ENCODE data around the gene AKAP17A.
"Not testable (repeated sequence)": the region's sequence is repeated elsewhere in the genome, so short reads cannot be mapped to it uniquely, and the experiment has no call there.

AKAP17A gene

DNA sequence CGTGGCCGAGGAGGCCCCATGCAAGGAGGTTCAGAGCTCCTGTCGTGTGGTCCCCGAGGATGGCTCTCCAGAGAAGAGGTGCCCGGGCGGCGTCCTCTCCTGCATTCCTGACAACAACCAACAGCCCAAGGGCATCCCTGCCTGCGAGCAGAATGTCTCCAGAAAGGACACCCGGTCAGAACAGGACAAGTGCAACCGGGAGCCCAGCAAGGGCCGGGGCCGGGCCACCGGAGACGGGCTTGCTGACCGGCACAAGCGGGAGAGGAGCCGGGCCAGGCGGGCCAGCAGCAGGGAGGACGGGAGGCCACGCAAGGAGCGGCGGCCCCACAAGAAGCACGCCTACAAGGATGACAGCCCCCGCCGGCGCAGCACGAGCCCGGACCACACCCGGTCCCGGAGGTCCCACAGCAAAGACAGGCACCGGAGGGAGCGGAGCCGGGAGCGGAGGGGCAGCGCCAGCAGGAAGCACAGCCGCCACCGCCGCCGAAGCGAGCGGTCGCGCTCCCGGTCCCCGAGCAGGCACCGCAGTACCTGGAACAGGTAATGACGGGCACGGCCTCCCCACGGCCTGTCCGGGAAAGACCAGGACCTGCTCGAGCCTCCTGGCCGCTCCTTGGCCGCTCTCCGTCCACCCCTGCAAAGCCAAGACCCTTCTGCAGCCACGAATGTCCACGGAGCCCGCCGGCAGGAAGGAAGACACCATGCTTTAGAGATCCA lies 9.8 kb downstream of the AKAP17A start:
- DNase-seq (ENCODE audit: extremely low read depth in 1 of 2, low read depth in 1 of 2): no peak

DNA sequence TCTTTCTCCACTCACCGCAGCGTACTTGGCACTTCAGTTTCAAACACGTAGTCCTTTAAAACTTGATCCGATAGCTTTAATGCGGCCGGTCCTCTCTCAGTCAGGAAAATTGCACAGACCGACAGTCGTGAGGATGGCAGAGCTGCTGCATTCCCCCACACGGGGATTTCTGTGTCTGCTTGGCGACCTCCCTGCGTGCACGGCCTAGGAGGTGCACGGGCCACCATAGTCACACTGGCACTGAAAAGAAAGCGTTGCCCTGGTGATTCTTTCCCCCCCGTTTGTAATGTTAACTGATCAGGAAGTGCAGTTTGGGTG lies 10.3 kb downstream of the AKAP17A start:
- no peak for DNase-seq (ENCODE audit: extremely low read depth in 1 of 2, low read depth in 1 of 2)

DNA sequence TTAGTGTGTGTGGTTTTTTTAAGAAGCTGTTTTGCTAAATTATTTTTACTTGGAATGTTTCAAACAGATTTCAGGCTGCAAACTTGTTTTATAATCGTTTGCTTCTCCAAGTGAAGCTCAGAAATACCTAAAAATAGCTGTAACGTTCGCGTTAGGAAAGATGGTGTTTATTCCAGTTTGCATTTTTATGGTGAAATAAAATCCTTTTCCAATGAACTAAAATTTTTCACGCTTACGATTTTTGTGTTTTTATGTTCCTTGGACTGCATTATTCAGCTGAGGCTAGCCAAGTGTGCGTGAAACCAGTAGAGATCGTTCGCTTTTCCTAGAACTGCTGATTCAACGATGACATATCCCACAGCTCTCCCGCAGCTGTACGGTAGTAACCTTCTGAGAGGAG lies 10.9 kb downstream of the AKAP17A start:
- no peak for DNase-seq (ENCODE audit: extremely low read depth in 1 of 2, low read depth in 1 of 2)

DNA sequence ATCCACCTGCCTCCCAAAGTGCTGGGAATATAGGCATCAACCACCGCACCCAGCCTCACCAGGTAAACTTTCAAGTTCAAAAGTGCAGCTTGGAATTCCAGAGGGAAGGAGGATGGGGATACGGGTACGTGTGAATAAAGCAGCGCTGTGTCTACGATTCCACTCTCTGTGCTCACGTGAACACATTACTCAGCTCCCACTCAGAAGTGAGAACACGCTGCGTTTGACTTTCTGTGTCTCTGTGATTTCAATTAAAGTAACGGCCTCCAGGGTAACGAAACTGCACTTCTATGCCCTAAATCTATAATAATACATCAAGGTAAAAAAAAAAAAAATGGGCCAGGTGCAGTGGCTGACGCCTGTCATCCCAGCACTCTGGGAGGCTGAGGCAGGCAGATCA lies 15.1 kb downstream of the AKAP17A start:
- no peak for DNase-seq (ENCODE audit: extremely low read depth in 1 of 2, low read depth in 1 of 2)

DNA sequence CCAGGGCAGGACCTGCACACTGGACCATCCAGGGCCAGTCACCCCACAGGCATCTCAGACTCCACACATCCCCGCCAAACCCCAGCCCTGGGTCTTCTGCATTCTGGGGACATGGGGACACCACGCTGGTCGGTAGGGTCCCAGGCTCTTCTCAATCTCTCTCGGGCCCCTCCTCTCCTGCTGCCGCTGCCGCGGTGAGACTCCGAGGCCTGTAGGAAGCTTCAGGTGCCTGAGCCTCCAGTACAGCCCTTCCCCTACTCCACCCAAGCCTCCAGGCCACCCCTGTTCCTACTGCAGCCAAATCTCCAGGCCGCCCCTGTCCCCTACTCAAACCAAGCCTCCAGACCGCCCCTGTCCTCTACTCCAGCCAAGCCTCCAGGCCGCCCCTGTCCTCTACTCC lies 17.9 kb downstream of the AKAP17A start:
- DNase-seq (ENCODE audit: extremely low read depth in 1 of 2, low read depth in 1 of 2): no peak

DNA sequence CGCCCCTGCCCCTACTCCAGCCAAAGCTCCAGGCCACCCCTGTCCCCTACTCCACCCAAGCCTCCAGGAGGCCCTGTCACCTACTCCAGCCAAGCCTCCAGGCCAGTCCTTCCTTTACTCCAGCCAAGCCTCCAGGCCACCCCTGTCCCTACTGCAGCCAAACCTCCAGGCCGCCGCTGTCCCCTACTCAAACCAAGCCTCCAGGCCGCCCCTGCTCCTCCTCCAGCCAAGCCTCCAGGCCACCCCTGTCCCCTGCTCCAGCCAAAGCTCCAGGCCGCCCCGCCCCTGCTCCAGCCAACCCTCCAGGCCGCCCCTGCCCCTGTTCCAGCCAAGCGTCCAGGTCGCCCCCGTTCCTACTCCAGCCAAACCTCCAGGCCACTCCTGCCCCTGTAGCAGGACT lies 18.4 kb downstream of the AKAP17A start:
- DNase-seq (ENCODE audit: extremely low read depth in 1 of 2, low read depth in 1 of 2): no peak

DNA sequence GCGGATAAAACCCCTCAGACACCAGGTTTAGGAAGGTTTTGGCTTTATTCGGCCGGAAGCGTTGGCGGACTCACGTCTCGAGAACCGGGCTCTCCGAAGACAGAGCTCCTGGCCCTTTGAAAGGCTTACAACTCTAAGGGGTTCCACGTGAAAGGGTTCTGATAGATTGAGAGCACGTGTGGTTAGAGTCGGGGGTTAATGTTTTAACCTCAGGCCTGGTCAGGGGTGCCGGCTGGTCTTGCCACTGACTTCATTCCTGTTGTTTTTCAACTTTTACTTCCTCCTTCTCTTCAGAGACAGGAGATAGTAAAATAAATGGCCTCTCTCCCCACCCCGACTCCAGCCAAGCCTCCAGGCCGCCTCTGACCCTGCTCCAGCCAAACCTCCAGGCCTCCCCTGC lies 18.8 kb downstream of the AKAP17A start:
- DNase-seq (ENCODE audit: extremely low read depth in 1 of 2, low read depth in 1 of 2): no peak

DNA sequence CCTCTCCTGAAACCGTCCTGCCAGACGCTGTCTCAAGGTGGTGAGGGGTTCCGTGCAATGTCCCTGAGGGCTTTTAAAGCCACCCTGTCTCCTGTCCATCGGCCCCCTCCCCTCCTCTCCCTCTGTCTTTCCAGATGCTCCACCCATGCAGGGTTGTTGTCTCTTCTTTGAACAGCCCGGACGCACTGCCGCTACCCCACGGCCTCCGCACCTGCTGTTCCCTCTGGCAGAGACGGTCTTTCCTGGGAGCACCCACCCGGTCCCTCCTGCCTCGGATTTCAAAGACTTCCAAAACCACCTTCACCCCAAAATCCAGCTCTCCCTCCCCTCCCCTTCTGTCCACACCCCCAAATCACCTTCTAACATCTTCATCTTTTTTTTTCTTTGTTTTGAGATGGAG lies 19.3 kb downstream of the AKAP17A start:
- no peak for DNase-seq (ENCODE audit: extremely low read depth in 1 of 2, low read depth in 1 of 2)

DNA sequence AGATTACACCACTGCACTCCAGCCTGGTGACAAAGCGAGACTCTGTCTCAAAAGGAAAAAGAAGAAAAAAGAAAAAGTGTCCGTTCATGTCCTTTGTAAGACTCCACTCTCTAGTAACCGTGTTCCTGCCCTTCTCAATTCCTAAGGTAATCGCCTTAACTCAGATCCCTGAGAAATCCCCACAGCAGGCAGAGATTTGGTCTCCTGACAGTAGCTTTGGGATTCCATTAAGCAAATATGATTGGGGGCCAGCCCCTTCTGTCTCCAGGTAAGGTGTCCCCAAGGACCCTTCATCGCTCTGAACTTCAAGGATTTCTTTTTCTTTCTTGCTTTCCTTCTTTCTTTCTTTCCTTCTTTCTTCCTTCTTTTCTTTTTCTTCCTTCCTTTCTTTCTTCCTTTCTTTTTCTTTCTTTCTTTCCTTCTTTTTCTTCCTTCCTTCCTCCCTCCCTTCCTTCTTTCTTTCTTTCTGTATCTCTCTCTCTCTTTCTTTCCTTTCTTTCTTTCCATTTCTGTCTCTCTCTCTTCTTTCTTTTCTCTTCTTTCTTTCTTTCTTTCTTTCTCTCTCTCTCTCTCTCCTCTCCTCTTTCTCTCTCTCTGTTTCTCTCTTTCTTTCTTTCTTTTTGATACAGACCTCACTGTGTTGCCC lies 21.4 kb downstream of the AKAP17A start:
- no peak for DNase-seq (ENCODE audit: extremely low read depth in 1 of 2, low read depth in 1 of 2)

DNA sequence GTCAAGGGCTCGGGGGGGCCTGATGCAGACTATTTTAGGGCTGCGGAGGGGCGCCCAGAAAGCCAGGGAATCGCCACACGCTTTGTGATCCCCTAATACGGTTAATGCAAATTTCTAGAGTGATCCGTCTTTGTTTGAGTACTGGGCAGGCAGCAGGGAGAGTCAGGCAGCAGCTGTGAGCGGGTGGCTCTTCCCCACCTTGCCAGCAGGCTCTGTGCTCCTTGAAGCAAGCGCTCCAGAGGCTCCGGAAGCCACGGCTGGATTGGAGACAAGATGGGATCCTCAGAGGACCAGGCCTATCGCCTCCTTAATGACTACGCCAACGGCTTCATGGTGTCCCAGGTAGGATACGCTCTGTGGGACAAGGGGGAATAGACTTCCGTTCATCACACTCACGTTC lies 23.5 kb downstream of the AKAP17A start, which contains the start of gene ASMT:
Gene ASMT (plus strand): TSS at position 133 of the 400 bp plus-strand sequence. CDS start 141 bp downstream, at position 274.
- DNase-seq (ENCODE audit: extremely low read depth in 1 of 2, low read depth in 1 of 2): no peak

DNA sequence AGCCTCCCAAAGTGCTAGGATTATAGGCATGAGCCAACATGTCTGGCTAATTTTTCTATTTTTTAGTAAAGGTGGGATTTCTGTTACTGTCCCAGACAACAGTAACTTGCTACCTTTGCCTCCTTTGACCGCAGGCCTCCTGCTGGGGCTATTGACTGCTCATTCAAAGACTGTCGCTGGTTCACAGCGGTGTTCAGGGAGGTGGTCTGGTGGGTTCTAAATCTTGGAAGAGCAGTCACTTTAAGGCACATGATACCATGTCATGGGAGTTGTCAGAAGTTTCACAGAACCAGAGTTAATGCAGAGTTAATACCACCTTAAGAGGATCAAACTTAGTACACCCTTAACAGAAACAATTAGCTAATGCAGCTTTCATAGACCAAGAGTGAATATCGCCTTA lies 27.3 kb downstream of the AKAP17A start:
- DNase-seq (ENCODE audit: extremely low read depth in 1 of 2, low read depth in 1 of 2): no peak

DNA sequence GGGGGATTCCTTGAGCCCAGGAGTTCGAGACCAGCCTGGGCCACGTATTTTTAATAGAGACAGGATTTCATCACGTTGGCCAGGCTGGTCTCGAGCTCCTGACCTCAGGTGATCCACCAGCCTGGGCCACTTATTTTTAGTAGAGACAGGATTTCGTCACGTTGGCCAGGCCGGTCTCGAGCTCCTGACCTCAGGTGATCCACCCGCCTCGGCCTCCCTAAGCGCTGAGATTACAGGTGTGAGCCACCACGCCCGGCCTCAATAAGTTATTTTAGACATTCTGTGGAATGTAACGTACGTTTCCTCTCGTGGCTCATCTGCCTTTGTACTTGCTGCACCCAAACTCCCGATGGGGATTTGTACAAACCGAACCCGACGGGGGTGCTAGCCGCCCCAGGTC lies 32.3 kb downstream of the AKAP17A start:
- no peak for DNase-seq (ENCODE audit: extremely low read depth in 1 of 2, low read depth in 1 of 2)

DNA sequence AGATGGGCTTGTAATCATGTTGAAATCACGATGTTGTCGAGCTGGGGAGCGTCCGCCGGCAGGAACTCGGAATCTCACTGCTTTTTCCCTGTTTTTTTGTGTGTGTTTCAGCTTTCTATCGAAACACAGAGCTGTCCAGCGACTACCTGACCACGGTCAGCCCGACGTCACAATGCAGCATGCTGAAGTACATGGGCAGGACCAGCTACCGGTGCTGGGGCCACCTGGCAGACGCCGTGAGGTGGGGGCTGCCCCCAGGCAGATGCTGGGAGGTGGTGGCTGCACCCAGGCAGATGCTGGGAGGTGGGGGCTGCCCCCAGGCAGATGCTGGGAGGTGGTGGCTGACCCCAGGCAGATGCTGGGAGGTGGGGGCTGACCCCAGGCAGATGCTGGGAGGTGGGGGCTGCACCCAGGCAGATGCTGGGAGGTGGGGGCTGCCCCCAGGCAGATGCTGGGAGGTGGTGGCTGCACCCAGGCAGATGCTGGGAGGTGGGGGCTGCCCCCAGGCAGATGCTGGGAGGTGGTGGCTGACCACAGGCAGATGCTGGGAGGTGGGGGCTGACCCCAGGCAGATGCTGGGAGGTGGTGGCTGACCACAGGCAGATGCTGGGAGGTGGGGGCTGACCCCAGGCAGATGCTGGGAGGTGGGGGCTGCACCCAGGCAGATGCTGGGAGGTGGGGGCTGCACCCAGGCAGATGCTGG lies 32.9 kb downstream of the AKAP17A start:
- not testable (repeated sequence) for DNase-seq (ENCODE audit: extremely low read depth in 1 of 2, low read depth in 1 of 2)

DNA sequence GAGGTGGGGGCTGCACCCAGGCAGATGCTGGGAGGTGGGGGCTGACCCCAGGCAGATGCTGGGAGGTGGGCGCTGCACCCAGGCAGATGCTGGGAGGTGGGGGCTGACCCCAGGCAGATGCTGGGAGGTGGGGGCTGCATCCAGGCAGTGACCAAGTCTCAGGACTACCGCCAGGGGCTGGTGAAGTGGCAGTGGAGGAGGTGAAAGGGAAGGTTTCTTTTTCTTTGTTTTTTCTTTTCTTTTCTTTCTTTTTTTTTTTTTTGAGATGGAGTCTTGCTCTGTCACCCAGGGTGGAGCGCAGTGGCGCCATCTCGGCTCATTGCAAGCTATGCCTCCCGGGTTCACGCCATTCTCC lies 33.4 kb downstream of the AKAP17A start:
- not testable (repeated sequence) for DNase-seq (ENCODE audit: extremely low read depth in 1 of 2, low read depth in 1 of 2)

DNA sequence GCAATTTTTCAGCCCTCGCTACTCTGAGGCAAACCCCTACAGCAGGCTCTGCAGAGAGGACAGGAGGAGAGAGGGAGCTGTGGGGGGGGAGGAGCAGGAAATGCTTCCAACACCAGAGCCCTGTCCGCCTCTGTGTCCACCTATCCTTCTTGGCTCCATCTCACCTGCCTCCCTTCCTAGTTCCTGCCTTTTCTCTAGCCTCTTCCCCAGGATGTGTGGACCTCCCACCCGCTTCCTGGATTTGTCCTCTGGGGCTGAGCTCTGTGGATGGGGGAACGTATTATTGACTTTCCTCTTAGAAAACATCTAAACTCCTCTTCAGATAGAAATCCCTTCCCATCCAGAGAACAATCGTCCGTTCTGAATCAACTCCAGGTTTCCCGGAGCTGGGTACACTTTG lies 37.8 kb downstream of the AKAP17A start:
- DNase-seq (ENCODE audit: extremely low read depth in 1 of 2, low read depth in 1 of 2): no peak

DNA sequence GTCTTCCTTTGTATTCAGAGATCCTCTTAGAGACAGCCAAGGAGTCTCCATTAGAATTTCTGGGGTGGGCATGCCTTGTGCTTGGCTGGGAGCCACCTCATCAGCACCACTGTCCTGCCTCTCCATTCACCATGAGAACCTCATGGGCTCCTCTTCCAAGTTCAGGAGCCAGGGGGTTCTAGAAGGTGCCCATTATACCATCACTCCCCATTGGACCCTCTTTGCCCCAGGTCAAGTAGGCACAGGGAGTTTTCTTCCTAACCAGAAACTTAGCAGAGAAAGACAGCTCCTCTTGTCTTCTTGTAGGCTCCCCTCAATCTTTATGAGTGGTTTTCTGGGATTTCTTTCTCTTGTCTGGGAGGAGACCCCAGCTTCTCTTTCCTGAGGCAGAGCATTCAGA lies 54.6 kb downstream of the AKAP17A start:
- no peak for DNase-seq (ENCODE audit: extremely low read depth in 1 of 2, low read depth in 1 of 2)

DNA sequence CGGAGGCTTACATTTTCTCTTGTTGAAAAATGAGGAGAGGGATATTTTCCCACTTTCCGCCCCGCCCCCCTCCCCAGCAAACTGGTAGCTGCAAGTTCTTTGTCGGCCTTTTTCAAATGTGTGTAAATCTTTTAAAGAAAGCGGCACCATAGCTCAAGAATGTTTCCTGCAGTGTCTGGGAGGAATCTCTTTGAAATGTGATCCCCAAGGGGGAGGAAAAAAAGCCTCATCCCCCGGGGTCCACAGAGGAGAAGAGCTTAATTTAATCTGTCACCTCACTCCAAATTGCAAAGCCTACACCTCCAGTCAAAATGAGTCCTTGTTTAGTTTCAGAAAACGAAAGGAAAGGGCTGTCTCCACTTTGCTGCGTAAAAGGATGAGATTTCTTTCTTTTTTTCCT lies 58.2 kb downstream of the AKAP17A start:
- no peak for DNase-seq (ENCODE audit: extremely low read depth in 1 of 2, low read depth in 1 of 2)
